HL-60/S4 treated with retinoic acid at 250 ng/mL for 4 days and 3 days (cell line): ENCODE data around the gene KNOP1.
"Not testable (repeated sequence)": the region's sequence is repeated elsewhere in the genome, so short reads cannot be mapped to it uniquely, and the experiment has no call there.

Experiments used
- in situ Hi-C: fragments of 300-500 bp; cut with MboI; formaldehyde crosslinking; loops from 2 replicates; pipeline ENCODE4 v1.7.0; 2022; ENCODE audit warnings: low sequenced_read_pairs

The KNOP1 gene

DNA sequence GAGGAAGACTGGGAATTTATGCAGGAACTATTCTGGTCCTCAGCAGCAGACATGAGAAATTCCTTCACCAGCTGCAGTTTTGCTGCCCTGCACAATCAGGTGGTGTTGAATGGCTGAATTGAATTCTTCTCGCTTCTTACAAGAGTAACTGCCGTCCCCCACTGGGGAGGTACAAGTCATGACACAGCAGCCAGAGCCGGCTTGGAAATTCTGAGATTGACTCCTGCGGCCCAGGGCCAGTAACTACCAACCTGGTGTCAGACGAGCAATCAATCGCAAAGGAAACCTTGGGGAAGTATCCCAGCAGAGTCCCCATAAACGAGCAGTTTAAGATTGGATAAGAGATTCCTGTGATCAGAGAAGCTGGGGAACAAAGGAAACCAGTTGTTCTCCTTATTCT lies 30.7 kb downstream of the KNOP1 start:
- in situ Hi-C loops: no loop called here

DNA sequence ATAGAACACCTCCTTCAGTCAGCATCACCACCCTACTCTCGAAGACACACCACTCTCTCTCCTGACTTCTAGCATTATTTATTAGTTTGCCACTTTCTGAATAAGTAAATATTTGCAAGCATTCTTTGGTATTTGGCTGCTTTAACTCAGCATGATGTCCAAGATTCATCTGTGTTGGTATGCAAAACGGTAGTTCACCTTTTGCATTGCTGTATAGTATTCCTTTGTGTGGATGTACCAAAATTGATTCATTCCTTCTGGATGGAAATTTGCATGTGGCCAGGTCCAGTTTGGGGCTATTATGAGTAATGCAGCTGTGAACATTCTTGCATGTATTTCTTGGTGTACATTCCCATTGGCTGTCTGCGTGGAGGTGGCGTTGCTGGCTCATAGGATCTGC lies 32.9 kb downstream of the KNOP1 start:
- in situ Hi-C loops: no loop called here

DNA sequence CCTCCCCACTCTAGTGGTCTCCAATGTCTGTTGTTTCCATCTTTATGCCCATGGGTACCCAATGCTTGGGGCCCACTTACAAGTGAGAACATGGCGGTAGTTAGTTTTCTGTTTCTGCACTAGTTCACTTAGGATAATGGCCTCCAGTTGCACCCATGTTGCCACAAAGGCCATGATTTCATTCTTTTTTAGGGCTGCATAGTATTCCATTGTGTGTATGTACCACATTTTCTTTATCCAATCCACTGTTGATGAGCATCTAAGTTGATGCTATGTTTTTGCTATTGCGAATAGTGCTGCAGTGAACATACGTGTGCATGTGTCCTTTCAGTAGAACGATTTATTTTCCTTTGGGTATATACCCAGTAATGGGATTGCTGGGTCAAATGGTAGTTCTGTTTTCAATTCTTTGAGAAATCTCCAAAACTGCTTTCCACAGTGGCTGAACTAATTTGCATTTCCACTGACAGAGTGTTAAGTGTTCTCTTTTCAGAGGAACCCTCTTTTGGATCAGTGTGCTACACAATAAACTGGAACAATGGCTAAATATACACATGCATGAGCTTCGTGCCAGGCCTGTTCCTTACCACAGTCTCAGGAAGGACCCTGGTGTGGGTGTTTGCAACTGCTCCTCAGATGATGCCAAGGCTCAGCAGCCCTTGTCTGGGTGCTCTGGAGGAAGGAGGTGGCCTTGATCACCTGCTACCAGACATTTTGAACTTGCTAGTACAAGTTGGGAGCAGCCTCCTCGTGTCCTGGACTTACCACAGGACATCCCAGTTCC lies 34.4 kb downstream of the KNOP1 start:
- in situ Hi-C loops: no loop called here

DNA sequence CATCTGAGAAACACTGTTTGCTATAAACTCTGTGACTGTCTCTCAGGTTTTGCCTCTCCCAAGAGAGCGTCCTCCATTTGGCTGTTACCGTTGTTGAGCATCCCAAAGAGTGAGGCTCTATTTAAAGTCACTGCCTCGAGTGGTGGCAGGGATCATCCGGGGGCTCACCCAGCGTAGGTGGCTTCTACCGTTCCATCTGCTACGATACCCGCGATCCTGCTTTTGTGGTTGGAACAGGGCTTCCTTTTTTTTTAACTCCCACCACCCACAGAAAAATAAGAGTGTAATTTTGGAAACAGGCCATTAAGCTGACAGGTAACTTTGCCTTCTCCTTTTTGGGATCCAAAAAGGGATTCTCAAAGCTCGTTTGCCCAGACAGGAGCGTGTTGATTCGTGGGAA lies 36.4 kb downstream of the KNOP1 start:
- in situ Hi-C loops: no loop called here

DNA sequence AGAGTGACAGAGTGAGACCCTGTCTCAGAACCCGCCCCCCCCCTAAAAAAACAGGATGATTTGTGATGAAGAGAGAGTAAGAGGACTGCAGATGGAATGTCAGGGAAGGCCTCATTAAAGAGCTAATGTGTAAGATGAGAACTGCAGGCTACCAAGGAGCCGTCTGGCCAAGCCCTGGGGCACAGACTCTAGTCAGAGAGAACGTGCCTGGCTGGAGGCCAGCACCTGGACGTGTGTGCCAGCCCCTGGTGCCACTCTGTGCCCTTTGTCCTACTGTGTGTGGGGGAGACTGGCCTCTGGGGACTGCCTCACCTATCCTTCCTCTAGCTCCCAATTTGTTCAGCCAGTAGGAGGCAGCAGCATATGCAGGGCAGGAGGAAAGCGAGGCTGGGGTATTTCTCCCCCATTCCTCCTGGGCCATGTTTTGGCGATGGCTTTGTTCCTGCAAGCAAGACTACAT lies 37.1 kb downstream of the KNOP1 start:
- in situ Hi-C loops: no loop called here

DNA sequence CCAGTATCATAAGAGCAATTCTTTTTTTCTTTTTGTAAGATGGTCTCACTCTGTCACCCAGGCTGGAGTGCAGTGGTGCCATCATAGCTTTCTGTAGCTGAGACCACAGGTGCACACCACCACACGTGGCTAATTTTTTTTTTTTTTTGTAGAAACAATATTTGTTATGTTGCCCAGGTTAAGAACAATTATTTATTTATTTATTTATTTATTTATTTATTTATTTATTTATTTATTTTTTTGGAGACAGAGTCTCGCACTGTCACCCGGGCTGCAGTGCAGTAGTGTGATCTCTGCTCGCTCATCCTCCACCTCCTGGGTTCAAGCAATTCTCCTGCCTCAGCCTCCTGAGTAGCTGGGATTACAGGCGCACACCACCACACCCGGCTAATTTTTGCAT lies 38.7 kb downstream of the KNOP1 start:
- in situ Hi-C loops: not testable (repeated sequence)

DNA sequence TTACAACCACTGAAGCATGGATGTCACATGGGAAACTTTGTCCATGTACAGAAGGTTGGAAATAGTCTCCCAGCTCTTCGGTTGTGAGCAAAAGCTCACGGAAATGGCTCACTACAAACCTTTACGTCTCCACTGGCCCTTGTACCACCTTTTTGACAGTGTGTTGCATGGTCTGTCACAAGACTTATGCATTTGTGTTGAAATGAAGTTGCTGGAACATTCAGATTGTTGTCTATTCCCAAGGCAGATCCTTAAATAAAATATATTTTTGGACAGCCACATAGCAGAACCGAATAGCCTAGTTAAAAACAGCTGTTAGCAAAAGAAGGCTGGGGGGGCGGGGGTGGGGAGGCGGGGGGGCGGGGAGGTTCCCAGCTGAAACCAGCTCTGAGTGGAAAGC lies 39.2 kb downstream of the KNOP1 start:
- in situ Hi-C loops: no loop called here

DNA sequence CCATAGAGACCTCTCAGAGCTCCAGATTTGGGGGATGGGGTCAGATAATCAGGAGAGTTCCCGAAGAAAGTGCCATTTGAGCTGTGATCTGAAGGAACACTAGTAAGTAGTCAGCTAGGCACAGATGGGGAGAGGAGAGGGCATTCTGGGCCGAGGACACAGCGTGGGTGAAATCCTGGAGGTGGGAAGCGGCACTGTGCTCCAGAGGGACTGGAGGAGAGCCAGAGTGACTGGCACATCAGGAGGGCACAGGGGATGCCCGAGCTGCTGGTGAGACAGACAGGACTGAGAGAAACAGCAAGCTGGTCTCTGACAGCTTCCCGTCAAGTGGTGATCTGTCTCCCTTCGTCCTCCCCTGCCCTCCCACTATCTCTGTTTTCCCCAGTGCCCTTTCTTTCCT lies 40.6 kb downstream of the KNOP1 start:
- in situ Hi-C loops: no loop called here

DNA sequence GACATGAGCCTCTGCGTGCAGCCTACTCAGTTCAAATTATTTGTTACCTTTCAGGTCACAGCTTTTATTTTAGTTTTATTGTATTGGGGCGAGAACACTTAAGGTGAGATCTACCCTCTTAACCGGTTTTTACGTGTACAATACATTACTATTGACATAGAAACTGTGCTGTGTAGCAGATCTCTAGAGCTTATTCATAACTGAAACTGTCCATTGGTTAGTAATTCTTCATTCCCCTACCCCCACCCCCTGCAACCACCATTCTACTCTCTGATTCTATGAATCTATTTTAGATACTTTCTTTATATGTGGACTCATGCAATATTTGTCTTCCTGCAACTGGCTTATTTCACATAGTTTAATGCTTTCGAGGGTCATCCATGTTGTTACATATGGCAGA lies 43.5 kb downstream of the KNOP1 start:
- in situ Hi-C loops: no loop called here

DNA sequence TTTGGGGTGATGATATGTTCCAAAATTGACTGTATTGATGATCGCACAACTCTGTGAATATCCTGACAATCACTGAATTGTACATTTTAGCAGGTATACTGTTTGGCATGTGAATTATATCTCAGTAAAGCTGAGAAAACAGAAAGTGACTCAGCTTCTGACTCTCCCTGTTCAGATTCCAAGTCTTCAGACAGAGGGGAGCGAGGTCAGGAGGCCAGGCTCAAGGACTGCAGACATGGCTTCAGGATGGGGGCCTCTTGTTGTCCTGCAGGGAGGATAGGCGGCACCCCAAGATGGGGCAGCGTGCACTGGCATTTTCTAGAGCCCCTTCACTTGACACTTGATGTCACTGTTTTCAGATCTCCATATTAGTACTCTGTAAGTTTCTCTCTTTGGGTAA lies 45.6 kb downstream of the KNOP1 start:
- in situ Hi-C loops: no loop called here

DNA sequence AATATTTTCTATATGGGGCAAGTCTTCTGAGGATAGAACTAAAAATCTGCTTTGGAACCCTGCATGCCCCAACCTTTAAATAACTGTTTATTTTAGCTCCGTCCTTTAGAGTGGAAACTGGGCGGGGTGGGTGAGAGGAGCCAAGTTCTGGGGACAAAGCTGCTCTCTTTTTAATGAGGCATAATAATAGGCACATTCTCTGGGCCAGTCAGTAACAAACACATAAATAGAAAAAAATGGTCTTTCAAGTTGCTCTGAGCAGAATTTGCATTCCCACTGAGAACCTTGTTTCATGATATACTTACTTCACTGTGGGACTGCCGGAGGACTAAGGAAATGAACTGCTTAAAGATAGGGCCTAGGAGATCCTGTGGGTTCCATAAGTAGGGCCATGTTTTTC lies 51.5 kb downstream of the KNOP1 start:
- in situ Hi-C loops: no loop called here

DNA sequence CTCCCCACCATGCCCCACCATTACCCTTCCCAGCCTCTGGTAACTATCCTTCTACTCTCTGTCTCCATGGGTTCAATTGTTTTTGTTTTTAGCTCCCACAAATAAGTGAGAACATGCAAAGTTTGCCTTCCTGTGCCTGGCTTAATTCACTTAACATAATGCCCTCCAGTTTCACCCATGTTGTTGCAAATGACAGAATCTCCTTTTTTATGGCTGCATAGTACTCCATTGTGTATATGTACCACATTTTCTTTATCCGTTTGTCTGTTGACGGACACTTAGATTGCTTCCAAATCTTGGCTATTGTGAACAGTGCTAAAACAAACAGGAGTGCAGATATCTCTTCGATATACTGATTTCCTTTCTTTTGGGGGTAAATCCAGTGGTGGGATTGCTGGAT lies 52.7 kb downstream of the KNOP1 start:
- in situ Hi-C loops: not testable (repeated sequence)

DNA sequence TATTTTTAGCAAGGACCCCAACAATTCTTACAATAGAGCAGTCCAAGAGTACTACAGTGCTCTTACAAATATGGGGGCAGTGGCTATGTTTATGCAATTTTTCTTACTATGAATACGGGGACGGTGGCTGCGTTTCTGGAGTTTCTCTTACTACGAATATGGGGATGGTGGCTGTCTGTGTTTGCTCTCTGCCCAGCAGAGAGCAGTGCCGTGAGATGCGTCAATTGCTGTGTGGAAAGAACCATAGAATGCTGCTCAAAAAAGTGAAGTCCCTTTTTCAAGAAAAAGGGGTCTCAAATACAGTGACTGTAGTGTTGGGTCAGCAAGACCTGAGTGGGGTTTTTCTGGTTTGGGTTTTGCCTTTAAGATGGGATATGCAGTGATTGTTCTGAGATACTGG lies 53.9 kb downstream of the KNOP1 start:
- in situ Hi-C loops: no loop called here

DNA sequence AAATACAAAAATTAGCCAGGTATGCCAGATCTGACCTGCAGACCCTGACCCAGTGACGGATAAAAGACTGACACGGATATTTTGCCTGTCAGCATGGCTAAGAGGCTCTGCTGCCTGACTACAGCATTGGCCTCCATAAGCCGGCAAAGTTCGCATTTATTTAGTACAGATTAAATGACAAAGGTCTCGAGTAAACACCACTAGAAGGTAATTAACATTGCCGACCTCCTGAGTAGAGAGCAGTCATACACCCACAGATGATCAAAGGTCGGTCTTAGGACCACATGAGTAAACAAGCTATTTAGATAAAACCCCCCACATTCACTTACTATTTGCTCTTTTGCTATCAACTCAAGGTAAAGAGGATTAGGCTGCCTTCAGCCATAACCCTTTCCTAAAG lies 55.7 kb downstream of the KNOP1 start:
- in situ Hi-C loops: no loop called here

DNA sequence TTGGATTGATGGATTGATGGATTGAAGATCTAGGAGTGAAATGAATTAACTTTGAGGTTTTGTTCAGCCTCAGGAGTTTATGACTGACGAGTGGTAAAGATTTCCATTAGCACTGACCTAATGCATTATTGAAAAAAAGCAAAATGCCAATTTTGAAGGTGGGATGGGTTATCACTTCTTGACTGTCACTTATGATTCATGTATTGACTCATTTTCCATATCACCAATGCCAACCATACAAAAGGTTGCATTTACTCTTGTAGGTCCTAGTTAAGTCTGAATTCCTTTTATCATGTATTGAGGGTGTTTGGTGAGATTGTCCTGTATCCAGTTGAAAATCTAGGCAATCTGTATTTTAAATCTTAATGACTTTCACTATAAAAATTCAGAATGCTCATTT lies 57.6 kb downstream of the KNOP1 start:
- in situ Hi-C loops: no loop called here

DNA sequence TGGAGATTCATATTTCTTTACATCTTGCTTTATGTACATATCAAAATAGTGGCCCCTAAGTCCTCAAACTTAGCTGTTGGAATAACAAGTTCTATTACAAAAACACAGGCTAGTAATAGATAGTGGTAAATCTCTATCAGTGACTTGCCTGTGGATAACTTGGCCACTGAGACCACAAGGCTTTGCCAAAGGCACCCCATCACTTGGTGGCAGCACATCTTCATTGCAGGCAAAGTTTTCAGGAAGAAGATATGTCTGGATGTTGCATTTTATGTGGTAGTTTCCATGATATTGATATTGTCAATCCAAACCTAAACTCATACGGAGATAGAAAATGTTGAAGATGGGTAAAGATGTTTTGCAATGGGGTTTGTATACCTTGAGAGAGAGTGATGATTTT lies 58.5 kb downstream of the KNOP1 start:
- in situ Hi-C loops: no loop called here

DNA sequence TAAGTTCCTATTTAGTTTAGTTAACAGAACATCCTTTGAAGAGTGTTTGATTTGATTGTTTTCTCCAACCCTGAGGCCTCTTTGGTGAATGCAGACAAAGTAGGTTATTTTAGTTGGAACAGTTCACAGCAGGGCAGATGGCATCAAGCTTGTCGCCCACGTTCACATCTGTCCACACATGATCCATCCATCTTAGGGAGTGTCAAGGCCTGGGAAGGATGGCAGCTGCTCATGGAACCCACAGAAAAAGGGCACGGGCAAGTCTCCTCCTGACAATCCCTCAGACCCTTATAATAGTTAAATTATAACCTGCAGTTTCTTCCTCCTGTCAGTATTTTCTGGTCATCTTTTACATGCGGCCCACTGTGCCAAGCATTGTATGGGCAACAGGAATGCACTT lies 60.2 kb downstream of the KNOP1 start:
- in situ Hi-C loops: no loop called here

DNA sequence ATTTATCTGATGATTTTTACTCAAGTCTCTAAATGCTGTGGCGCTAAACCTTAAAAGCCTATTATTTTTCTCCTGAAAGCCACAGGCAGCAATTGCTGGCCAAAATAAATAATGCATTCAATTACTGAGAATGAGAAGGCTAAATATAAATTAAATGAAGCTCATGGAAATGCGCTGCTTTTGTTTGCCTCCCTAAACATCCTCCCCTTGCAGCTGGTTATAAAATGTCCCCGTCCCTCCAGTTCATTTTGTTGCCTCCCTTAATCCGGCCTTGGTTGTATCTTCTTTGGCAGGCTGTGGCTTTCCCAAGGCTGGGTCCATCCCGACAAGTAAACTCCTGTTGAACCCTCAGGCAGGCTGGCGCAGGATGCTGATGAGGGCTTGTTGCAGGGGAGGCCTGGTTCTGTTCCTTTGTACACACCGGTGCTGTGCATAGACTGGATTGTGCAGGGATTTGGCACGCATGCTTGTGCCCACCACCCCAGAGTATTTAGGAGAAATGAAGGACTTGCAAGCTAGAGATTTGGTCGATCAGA lies 62.7 kb downstream of the KNOP1 start:
- in situ Hi-C loops: no loop called here

DNA sequence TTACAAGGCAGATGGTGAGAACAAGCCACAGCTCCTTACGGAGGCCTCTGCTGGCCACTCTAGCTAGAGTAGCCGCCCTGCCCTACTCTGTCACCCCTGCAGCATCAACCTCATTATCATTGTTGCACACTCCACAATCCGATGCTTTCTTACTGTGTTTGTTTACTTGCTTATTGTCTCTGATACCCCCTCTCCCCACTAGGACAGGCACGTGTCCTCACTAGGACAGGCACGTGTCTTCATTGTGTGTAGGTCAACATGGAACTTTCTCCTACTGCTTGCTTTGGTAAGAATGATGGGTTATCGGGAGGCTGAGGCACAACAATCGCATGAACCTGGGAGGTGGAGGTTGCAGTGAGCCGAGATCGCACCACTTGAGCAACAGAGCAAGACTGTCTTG lies 63.9 kb downstream of the KNOP1 start:
- in situ Hi-C loops: no loop called here
